ENCODE data around the gene HDAC10.
A peak's percentile ranks its signal among the peaks of the same experiment; 100 is the strongest.

The HDAC10 gene

DNA sequence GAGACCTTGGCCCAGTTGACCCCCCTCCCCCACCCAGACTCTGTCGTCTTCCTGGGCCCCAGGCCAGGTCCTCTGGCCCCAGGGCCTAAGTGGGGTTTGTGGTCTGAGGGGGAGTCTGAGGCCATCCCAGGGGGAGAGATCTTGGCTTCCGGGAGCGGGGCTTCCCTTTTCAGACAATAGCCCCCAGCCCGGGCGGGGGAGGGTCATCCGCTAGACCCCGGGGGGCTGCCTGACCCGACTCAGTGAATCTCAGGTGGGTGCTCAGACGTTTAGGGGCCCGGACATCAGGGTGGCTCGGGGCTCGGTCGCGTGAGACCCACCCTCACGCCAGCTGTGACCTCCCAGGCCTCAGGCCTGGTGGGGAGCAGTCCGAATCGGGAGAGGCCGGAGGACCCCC is 18.5 kb upstream of the HDAC10 start:
- no peak for DNase-seq

DNA sequence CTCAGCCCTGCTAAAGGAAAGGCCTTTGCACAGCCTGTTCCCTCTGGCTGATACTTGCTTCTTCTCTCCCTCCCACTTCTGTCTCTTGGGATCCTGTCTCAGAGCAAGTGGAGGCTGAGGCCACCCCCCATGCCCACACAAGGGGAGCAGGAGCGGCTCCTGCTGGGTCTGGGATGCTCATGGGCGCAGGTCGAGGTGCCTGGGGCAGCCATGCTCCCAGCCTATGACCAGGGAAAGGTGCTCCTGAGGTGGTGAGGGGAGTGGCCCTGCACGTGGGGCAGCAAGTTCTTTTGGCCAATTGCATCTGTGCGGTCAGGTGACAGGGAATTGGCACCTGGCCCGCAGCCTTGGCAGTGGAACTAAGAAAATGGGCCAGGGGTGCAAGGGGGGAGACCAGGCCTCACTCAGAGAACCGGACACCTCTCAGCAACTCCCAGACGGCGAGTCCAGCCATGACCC is 17.6 kb upstream of the HDAC10 start:
- no peak for DNase-seq

DNA sequence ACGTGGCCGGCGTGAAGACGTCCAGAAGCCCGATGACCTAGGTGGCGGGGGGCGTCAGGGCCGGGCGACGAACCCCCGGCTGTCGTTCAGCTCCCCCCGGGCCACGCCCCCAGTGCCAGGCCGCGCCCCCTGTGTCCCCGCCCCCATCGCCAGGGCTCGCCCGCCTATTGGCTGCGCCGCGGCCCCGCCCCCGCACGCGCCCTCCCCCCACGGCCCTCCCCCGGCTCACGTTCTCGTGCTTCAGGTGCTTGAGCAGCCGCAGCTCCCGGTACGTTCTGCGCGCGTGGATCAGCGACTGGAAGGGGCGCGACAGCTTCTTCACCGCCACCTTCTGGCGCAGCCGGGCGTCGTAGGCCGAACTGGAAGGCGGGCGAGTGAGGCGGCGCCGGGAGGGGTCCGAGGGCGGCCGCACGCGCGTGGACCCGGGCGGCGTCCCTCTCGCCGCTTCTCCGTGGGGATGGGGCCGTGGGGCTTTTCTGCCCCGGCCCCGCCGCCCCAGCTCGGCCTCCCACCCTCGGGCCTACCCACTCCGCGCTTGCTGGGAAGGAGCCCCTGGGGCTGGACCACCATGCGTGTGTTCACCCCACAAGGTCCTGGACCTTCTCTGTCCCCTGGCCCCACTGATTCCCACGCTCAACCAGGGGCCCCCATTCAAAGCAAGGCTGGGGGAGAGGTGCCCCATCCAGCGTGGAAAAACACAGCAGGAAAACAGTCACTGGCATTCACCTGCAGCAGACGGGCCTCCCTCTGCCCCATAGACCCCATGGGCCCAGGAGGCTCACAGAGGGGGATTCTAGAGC is 16.7 kb upstream of the HDAC10 start:
- peak; percentile 41 for DNase-seq

DNA sequence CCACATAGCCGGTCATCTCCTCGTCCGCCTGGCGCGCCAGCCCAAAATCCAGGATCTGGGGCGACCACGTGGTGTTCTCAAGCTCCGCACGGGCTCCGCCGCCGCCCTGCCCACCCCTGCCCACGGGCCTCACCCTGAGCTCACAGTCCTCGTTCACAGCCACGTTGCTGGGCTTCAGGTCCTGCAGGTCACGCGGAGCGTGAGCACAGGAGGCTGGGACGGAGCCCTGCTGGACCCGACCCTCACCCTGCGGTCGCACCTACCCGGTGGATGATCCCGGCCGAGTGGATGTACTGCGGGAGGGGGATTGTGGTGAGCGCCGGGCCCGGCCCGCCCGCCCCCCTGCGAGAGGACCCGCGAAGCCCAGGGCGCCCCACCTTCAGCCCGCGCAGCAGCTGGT is 15.9 kb upstream of the HDAC10 start:
- no peak for DNase-seq

- no peak for DNase-seq
Observed at GRCh38 chr22:50264946-50265669, 14.0 kb upstream of the HDAC10 start.

GRCh38 chr22:50264104-50264745 is 13.2 kb upstream of the HDAC10 start:
- DNase-seq: no peak

DNA sequence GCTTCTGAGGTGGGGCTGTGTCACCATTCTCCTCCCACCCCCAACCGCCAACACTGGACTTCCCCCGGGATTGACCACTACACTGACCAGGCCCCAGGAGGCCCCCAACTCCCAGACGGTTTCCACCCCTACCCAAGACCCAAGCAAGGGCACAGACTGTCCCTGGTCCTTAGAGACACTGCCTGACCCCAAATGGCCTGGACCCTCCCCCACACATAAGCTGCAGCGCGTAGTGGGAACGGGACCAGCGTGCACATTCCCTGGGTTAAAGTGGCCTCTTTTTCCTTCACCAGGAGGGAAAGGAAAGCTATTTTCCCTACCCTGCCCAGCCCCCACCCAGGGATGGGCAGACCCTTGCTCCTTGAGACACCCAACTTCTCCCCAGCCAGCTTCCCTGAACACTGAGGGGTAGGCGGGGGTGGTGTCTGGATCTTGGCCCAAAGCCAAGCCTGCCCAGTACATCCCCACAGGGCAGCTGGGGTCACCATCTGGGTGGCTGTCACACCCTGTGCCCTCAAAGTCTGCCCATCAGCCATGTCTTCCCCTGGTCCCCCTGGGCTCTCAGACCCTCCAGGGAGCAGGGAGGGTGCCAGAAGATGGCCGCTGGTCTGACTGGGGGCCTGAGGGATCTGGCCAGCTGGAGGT is 12.0 kb upstream of the HDAC10 start:
- DNase-seq: no peak

GRCh38 chr22:50262460-50262911 is 11.4 kb upstream of the HDAC10 start:
- DNase-seq: no peak

- DNase-seq: no peak
Observed at GRCh38 chr22:50261615-50262459, 10.8 kb upstream of the HDAC10 start, which contains the start of gene MAPK12. Gene MAPK12, minus strand, starts transcription at chr22:50261683. Its CDS starts 174 bp downstream, at chr22:50261509.

- no peak for DNase-seq
Observed at GRCh38 chr22:50260801-50261614, 9.9 kb upstream of the HDAC10 start.

DNA sequence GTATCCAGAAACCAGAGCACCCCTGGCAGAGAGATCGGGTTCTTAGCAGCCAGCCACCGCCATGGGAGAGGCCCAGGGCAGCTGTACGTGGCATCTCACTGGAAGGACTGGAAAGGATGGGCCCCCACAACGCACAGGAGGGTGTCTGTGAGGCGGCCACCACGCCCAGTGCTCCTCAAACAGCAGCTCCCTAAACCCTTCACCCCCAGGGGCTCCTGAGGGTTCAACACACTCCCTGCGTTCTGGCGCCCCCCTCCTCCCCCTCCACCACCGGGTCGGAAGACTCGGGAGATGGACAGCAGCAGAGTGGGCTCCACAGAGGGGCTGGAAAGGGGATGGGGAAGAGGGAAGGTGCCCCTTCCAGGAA is 9.4 kb upstream of the HDAC10 start:
- DNase-seq: no peak

GRCh38 chr22:50259302-50259701 is 8.2 kb upstream of the HDAC10 start:
- no peak for DNase-seq

DNA sequence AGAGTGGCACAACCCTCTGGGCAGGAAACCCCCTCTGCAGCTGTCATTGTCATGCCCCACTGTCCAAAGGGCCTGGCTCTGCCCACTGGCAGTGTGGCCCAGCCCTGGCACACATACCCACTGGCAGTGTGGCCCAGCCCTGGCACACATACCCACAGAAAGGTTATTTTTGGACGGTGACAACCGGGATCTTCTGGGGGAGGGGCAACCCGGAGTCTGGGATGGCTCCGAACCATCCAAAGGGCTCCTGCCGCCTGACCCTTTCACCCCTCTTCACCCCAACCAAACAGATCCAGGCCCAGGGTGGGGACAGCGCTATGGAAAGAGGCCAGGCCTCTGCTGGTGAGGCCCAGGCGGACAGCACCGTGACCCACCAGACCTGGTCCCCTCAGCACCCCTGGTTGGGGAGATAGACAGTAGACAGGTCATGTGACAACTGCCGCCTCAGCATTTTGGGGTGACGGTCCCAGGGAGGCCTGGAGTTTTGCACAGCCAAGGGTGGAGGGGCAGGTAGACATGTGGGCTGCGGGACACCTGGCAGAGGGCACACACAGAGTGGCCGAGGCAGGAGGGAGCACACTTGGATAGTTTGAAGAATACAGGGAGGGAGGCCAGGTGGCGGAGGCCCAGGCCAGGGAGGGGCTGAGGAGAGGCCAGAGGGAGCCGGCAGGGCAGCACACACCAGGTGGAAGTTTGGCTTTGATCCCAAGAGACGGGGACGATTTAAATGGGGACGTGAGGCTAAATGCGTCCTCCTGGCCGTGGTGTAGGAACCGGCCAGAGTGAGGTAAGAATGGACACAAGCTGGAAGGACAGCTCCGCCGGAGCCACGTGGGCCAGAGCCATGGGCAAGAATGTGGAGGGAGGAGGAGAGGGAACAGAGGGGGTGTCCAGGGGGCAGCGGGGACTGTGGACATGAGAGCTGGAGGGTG is 7.6 kb upstream of the HDAC10 start:
- DNase-seq: no peak

- DNase-seq: no peak
Observed at GRCh38 chr22:50257451-50258360, 6.6 kb upstream of the HDAC10 start.

GRCh38 chr22:50257041-50257440 is 6.0 kb upstream of the HDAC10 start:
- DNase-seq: no peak

DNA sequence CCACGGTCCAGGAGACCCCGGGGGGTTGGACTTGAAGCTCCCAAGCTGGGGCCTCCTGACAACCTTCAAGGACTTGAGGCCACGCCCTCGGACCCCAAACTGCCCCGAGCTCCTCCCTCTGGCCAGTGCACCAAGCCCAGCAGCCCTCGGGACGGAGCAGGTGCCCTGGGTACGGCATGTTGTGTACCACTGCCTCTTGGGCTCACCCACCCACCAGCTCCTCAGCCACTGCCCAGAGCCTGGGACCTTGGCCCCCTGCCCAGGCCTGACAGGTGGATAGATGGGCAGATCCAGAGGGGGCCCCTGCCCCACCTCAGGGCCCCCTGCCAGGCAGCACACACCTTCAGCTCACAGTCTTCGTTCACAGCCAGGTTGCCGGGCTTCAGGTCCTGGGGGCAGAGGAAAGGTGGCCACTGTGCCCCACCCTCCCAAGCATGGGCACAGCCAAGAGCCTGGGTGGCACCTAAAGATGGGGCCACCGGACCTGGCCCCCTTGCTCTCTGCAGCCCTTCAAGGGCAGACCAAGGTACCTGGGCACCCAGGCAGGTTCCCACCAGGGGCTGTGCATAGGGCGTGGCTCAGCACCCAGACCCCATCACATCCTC is 5.3 kb upstream of the HDAC10 start:
- no peak for DNase-seq

DNA sequence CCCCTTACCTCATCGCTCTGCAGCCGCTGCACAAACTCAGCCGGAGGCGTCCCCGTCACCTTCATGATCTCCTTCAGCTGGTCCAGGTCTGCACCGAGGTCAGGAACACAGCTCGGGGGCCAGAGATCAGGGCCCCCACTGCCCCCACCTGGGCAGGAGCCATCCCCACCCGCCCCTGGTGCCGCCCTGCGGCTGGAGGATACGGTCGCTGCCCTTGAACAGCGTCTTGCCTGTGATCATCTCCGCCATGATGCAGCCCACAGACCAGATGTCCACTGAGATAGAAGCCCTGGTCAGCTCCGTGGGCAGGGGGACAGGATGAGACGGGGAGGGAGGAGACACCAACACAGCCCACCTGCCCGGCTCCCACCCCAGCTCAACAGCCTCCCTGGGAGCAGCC is 4.5 kb upstream of the HDAC10 start:
- no peak for DNase-seq

DNA sequence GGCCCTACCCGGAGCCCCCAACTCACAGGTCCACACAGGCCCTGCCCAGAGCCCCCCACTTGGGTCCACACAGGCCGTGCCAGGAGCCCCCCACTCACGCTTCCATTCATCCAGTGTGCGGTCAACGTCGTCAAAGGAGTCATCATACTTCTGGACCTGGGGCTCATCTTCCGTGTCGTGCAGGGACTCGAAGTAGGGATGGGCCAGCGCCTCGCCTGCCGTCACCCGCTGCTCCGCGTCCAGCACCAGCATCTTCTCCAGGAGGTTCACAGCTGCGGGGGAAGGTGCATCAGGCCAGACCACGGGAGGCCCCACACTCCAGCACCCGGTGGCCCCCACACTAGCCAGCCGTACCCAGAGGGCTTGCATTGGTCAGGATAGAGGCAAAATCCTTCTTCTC is 4.0 kb upstream of the HDAC10 start:
- no peak for DNase-seq

GRCh38 chr22:50253941-50254340 is 2.9 kb upstream of the HDAC10 start:
- DNase-seq: no peak
